Breast epithelium (tissue), 4 donors: ENCODE data around the gene ACADVL. TPM values are rescaled to one million over a fixed set of nuclear protein-coding genes. Genes with fewer than 3 reads are reported as not detected.

Source experiments
- DNase-seq, 2 donors: peaks; one replicate each; pipeline ENCODE4 v3.0.0-alpha.2; 2019; ENCODE audit warnings: low spot score in 2 of 2
- H3K27ac ChIP-seq, 2 donors: fragments of 200-600 bp; sonication (generic) in 1 of 2; one replicate each; pipeline ENCODE4 v1.5.1; 2016 to 2019; ENCODE audit warnings: mild to moderate bottlenecking in 1 of 2
- H3K27me3 ChIP-seq, 2 donors: fragments of 200-600 bp; sonication (generic) in 1 of 2; one replicate each; pipeline versions ENCODE4 v1.5.1 to v1.6.0; 2017 to 2019; ENCODE audit warnings: control low read depth in 1 of 2, mild to moderate bottlenecking in 1 of 2
- H3K36me3 ChIP-seq: fragments of 200-600 bp; one replicate; pipeline ENCODE4 v1.5.1; 2019
- H3K4me1 ChIP-seq, 2 donors: fragments of 200-600 bp; sonication (generic); one replicate each; pipeline ENCODE4 v1.5.1; 2016 to 2019; ENCODE audit warnings: control low read depth in 1 of 2
- H3K4me3 ChIP-seq, 3 donors: fragments of 200-600 bp; sonication (generic); 1 replicate in 2 of 3; 2 replicates in 1 of 3; pipeline ENCODE4 v1.5.1; 2016 to 2019; ENCODE audit warnings: mild to moderate bottlenecking in 3 of 3, moderate library complexity in 2 of 3
- H3K9me3 ChIP-seq, 2 donors: fragments of 200-600 bp; sonication (generic) in 1 of 2; one replicate each; pipeline ENCODE4 v1.5.1; 2016 to 2019; ENCODE audit warnings: control low read depth in 1 of 2
- CTCF ChIP-seq, 3 donors: fragments of 450-650 bp; IDR thresholded peaks; one replicate each; pipeline ENCODE4 v1.5.1; 2016 to 2017; ENCODE audit warnings: antibody characterized with exemption in 3 of 3, mild to moderate bottlenecking in 3 of 3, moderate library complexity in 3 of 3
- POLR2A ChIP-seq: fragments of 450-650 bp; IDR thresholded peaks from one replicate; pipeline ENCODE4 v1.6.1; 2016; ENCODE audit warnings: antibody characterized with exemption, mild to moderate bottlenecking, moderate library complexity
- POLR2AphosphoS5 ChIP-seq, 3 donors: sonication (generic); formaldehyde crosslinking; IDR thresholded peaks; one replicate each; pipeline ENCODE4 v1.6.1; 2017; ENCODE audit warnings: antibody characterized with exemption in 3 of 3
- intact Hi-C: fragments of 100-400 bp; cut with DNase I; formaldehyde crosslinking; loops from one replicate; pipeline ENCODE4 v1.15.1; 2023; ENCODE audit warnings: low total_unique reads
- total RNA-seq, 3 donors: library from RNA; depleted of rRNA; stranded (reverse); fragments of >200 nt; gene quantifications; one replicate each; pipeline ENCODE4 v1.1.0, GENCODE V29; 2016

ACADVL gene
- total RNA-seq, 3 donors from 2014 or later = 421 to 1,002 (median 829) TPM

DNA sequence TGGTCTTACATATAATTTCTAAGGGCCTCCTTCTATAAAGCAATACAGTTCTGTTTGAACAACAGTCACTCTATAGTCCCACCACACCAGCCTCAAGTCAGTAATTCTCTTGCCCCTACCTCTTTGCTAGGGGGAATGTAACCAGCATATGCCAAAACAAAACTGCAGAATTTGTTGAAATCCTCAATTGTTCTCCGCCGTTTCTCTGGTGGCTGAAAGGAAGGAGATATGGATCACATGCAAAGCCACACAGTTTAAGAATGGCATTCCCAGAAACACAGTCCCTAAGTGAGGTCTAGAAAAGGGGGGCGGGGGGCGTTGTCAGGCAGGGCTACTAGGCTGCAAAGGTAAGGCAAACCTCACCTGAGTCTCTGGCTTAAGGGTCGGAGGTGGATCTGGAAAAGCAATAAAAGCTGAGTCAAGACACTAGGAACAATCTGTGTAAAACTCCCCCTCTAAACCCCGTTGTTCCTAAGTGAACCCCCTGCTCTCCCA lies 17.6 kb downstream of the ACADVL start:
- H3K27me3 ChIP-seq = no peaks in the 10 kb centered on the region
- peak overlapping the region; percentile 85 to 99 (median 89) for H3K4me3 ChIP-seq
- intact Hi-C loops = no loop called here
- peaks cover 4 to 26% of the 10 kb centered on the region in 2 donors for H3K4me1 ChIP-seq
- H3K27ac ChIP-seq = peak overlapping the region; percentile 97 to 100
- H3K36me3 ChIP-seq = no peaks in the 10 kb centered on the region
- TF ChIP-seq CTCF (IDR thresholded peaks at IDR 0.05) (no peak), POLR2A (no peak), POLR2AphosphoS5 (IDR thresholded peaks at IDR 0.05) (no peak)
- no peak for DNase-seq
- no peaks in the 10 kb centered on the region for H3K9me3 ChIP-seq

DNA sequence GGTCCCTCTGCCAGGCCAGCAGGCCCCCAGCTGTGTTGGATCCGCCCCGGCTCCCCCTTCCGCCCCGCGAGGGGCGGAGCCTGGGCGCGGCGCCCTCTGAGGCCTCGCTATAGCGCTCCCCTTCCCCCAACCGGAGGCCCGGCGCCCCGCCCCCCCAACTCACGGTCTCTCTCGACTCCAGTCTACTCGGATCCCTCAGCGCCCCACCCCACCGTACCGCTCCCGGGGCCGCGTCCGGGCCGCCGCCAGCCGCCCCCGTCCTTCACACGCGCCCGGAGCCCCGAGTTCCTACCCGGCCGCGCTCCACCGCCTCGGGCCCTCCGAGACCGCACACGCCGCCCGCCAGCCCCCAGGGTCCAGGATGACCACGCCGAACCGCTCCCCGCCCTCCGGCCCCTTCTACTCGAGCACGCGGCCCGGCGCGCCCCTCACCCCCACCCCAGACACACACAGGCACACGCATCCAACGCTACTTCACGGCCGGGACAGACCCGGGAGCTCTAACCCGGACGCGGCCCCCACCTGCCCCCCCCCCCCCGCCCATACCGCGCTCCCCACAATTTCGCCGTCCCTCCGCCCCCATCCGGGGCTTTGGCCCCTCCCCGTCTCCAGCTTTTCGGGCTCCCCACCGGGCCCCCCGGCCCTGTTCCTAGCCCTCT lies 18.2 kb downstream of the ACADVL start:
- H3K4me1 ChIP-seq = peaks cover 4 to 26% of the 10 kb centered on the region in 2 donors
- peak in 1 of 2 donors; percentile 71 for DNase-seq

GRCh38 chr17:7238420-7239090 lies 18.8 kb downstream of the ACADVL start:
- no peaks in the 10 kb centered on the region for H3K9me3 ChIP-seq
- intact Hi-C loops = no loop called here
- H3K4me1 ChIP-seq = peaks cover 4 to 26% of the 10 kb centered on the region in 2 donors
- no peak for TF ChIP-seq POLR2AphosphoS5 (IDR thresholded peaks at IDR 0.05)
- H3K36me3 ChIP-seq = no peaks in the 10 kb centered on the region
- DNase-seq = no peak
- H3K27ac ChIP-seq = peak overlapping the region; percentile 97 to 100
- no peaks in the 10 kb centered on the region for H3K27me3 ChIP-seq
- peak overlapping the region; percentile 85 to 99 (median 89) for H3K4me3 ChIP-seq

More for the DNA sequence above, 18.2 kb downstream of the ACADVL start:
- Histone ChIP-seq H3K27me3 (no peaks in the 10 kb centered on the region), H3K36me3 (no peaks in the 10 kb centered on the region), H3K4me3 (peak overlapping the region; percentile 85 to 99 (median 89)), H3K27ac (peak overlapping the region; percentile 97 to 100), H3K9me3 (no peaks in the 10 kb centered on the region)
- intact Hi-C loops = no loop called here
- no peak for TF ChIP-seq POLR2A
- peak in 1 of 3 donors; percentile 23 for TF ChIP-seq POLR2AphosphoS5 (IDR thresholded peaks at IDR 0.05)

DNA sequence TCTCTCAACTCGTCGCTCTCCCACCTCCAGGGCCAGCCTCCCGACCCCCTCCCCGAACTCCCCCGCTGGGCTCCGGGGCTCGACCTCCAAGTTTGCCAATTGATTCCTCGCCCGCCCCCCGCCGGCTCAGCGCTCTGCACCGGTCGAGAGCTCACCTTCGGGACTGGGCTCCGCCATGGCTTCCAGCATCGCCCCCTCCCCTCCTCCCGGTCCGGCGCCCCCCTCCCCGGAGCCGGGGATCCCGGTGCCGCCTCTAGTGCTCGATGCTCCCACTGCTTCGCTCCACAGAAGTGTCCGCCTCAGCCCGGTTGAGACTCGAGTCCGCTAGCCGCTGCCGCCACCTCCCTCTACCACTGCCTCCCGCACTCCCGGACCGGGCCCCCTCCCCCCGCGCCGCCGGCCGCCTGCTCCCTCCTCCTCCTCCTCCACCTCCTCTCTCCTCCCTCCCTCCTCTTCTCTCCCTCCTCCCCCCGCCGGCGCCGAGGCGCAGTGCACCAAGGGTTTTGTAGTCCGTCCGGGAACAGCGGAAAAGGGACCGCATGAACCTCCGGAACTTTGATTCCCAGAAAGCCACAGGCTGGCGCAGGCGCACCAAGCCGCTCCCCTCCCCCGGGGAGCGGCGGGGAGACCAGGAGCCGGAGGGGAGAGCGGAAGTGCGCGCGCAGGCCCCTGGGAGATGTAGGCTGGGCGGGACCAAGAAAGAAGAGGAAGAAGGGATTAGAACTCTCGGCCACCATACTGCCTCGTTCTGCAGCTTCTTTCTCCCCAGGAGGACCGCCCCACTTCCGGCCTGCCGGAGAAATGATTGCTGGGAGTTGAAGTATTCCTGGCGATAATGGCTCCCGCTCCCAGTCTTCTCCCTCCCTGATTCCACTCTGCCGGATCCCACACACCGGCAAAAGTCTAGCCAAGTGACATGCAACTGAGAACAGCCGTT lies 19.6 kb downstream of the ACADVL start, which contains the start of gene PHF23:
Gene PHF23 (minus strand): TSS at position 367 of the 937 bp plus-strand sequence. CDS start 178 bp downstream, at position 189.
- intact Hi-C loops = no loop called here
- Histone ChIP-seq H3K27ac (peak within 1 kb of the TSS; percentile 97 to 100), H3K4me1 (peaks cover 4 to 26% of the 10 kb centered on the region in 2 donors), H3K9me3 (no peaks in the 10 kb centered on the region), H3K4me3 (peak within 1 kb of the TSS; percentile 85 to 99 (median 89)), H3K27me3 (no peaks in the 10 kb centered on the region), H3K36me3 (no peaks in the 10 kb centered on the region)
- peak; percentile 99 for DNase-seq
- TF ChIP-seq POLR2AphosphoS5 (IDR thresholded peaks at IDR 0.05) (peak; percentile 74 to 93 (median 86)), CTCF (IDR thresholded peaks at IDR 0.05) (peak; percentile 23 to 63 (median 61)), POLR2A (peak; percentile 38)

DNA sequence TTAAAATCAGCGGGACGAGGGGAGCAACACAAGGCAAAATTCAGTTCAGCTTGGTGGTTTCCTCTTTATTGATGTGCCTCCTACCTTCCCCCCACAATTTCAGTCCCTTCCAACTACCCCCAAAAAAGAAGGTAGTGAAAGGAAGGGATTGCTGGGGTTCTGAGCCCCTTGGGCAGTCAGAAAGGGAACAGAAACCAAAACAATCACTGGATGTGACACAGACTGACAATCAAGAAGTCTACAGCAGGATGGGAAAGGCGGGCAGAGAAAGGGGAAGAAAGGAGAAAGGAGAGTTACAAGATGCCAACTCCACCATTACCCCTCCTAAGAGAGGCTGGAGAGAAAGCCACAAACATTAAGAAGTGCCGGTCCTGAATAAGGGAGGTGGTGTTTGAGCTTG lies 20.6 kb downstream of the ACADVL start:
- Histone ChIP-seq H3K27ac (peak overlapping the region; percentile 99 to 100), H3K4me1 (peaks cover 4 to 18% of the 10 kb centered on the region in 2 donors)
- no peak for DNase-seq

More for the DNA sequence above, 20.6 kb downstream of the ACADVL start:
- Histone ChIP-seq H3K36me3 (no peaks in the 10 kb centered on the region), H3K27me3 (no peaks in the 10 kb centered on the region), H3K9me3 (no peaks in the 10 kb centered on the region), H3K4me3 (peak overlapping the region; percentile 12 to 89 (median 85))
- intact Hi-C loops = no loop called here
- no peak for TF ChIP-seq POLR2A
- TF ChIP-seq POLR2AphosphoS5 (IDR thresholded peaks at IDR 0.05) = no peak
- no peak for TF ChIP-seq CTCF (IDR thresholded peaks at IDR 0.05)
